HepG2 (cell line): ENCODE measurements around the gene FANCE. TPM values are rescaled to one million over a fixed set of nuclear protein-coding genes. Genes with fewer than 3 reads are reported as not detected.

ENCODE experiments used
- ASH2L ChIP-seq: fragments of 300-600, 200-600 bp; sonication (generic); IDR thresholded peaks from 2 replicates; pipeline ENCODE4 v1.7.0; 2017; ENCODE audit warnings: low read depth, mild to moderate bottlenecking, moderate library complexity, mixed read lengths, low read length; ENCODE audit not compliant: insufficient read length
- BHLHE40 ChIP-seq: IDR thresholded peaks from 2 replicates; pipeline ENCODE4 v1.6.1; 2011; ENCODE audit warnings: low read length, improper control_type of control experiment
- E2F2 ChIP-seq: sonication (generic); formaldehyde crosslinking; IDR thresholded peaks from 2 replicates; pipeline ENCODE4 v1.4.0; 2020; ENCODE audit warnings: missing genetic modification reagents, borderline replicate concordance
- ELF3 ChIP-seq: IDR thresholded peaks from 2 replicates; pipeline ENCODE4 v1.6.1; 2016; ENCODE audit warnings: missing genetic modification reagents, missing compliant biosample characterization
- GFI1 ChIP-seq: sonication (generic); formaldehyde crosslinking; IDR thresholded peaks from 2 replicates; pipeline ENCODE4 v1.5.0; 2020; ENCODE audit warnings: missing genetic modification reagents, mild to moderate bottlenecking, borderline replicate concordance
- HDAC2 ChIP-seq: sonication (generic); formaldehyde crosslinking; IDR thresholded peaks from 2 replicates; pipeline ENCODE4 v1.4.0; 2020; ENCODE audit warnings: missing genetic modification reagents
- HIVEP1 ChIP-seq: sonication (generic); formaldehyde crosslinking; IDR thresholded peaks from 2 replicates; pipeline ENCODE4 v1.4.0; 2020; ENCODE audit warnings: mild to moderate bottlenecking, missing genetic modification reagents
- HOXA5 ChIP-seq: sonication (generic); formaldehyde crosslinking; IDR thresholded peaks from 2 replicates; pipeline ENCODE4 v1.4.0; 2020; ENCODE audit warnings: missing genetic modification reagents
- KMT2A ChIP-seq: sonication (generic); formaldehyde crosslinking; IDR thresholded peaks from 2 replicates; pipeline ENCODE4 v1.4.0; 2020; ENCODE audit warnings: missing genetic modification reagents
- MTA3 ChIP-seq: sonication (generic); formaldehyde crosslinking; IDR thresholded peaks from 2 replicates; pipeline ENCODE4 v1.4.0; 2020; ENCODE audit warnings: missing genetic modification reagents
- MXD1 ChIP-seq: sonication (generic); formaldehyde crosslinking; IDR thresholded peaks from 2 replicates; pipeline ENCODE4 v1.4.0; 2020; ENCODE audit warnings: mild to moderate bottlenecking, missing genetic modification reagents
- MYC ChIP-seq: sonication (generic); formaldehyde crosslinking; IDR thresholded peaks from 2 replicates; pipeline ENCODE4 v1.9.0; 2021; ENCODE audit warnings: missing genetic modification reagents, borderline replicate concordance
- NFKBIZ ChIP-seq: IDR thresholded peaks from 2 replicates; pipeline ENCODE4 v1.6.1; 2018; ENCODE audit warnings: missing genetic modification reagents, missing compliant biosample characterization
- POLR2G ChIP-seq: fragments of 200-400 bp; formaldehyde crosslinking; IDR thresholded peaks from 2 replicates; pipeline ENCODE4 v1.6.1; 2018; ENCODE audit warnings: mild to moderate bottlenecking, low read depth, low read length, moderate library complexity
- RBAK ChIP-seq: sonication (generic); formaldehyde crosslinking; IDR thresholded peaks from 2 replicates; pipeline ENCODE4 v1.5.1; 2020; ENCODE audit warnings: mild to moderate bottlenecking, missing genetic modification reagents
- SP1 ChIP-seq, 2 experiments: fragments of 450-650 bp in 1 of 2; sonication (generic) in 1 of 2; formaldehyde crosslinking in 1 of 2; IDR thresholded peaks; 2 replicates each; pipeline versions ENCODE4 v1.4.0 to v1.6.1; 2016 to 2020; ENCODE audit warnings: missing genetic modification reagents in 1 of 2
- SP4 ChIP-seq: sonication (generic); formaldehyde crosslinking; IDR thresholded peaks from 2 replicates; pipeline ENCODE4 v1.8.1; 2023; ENCODE audit warnings: mild to moderate bottlenecking, missing genetic modification reagents
- TMF1 ChIP-seq: sonication (generic); formaldehyde crosslinking; IDR thresholded peaks from 2 replicates; pipeline ENCODE4 v1.8.1; 2022; ENCODE audit warnings: low read depth, missing genetic modification reagents
- ZBTB26 ChIP-seq: IDR thresholded peaks from 2 replicates; pipeline ENCODE4 v1.6.1; 2016; ENCODE audit warnings: missing compliant biosample characterization, missing genetic modification reagents, borderline replicate concordance
- ZNF446 ChIP-seq: sonication (generic); formaldehyde crosslinking; IDR thresholded peaks from 2 replicates; pipeline ENCODE4 v1.5.0; 2020; ENCODE audit warnings: mild to moderate bottlenecking, missing genetic modification reagents
- ZNF484 ChIP-seq: sonication (generic); formaldehyde crosslinking; IDR thresholded peaks from 2 replicates; pipeline ENCODE4 v1.5.1; 2020; ENCODE audit warnings: mild to moderate bottlenecking, low read depth, missing genetic modification reagents, borderline replicate concordance
- ZNF605 ChIP-seq: sonication (generic); formaldehyde crosslinking; IDR thresholded peaks from 2 replicates; pipeline ENCODE4 v1.8.0; 2022; ENCODE audit warnings: mild to moderate bottlenecking, missing genetic modification reagents
- ZNF75D ChIP-seq: sonication (generic); formaldehyde crosslinking; IDR thresholded peaks from 2 replicates; pipeline ENCODE4 v1.8.1; 2023; ENCODE audit warnings: missing genetic modification reagents, mild to moderate bottlenecking, borderline replicate concordance
- ZNF776 ChIP-seq: sonication (generic); formaldehyde crosslinking; IDR thresholded peaks from 2 replicates; pipeline ENCODE4 v1.4.0; 2020; ENCODE audit warnings: mild to moderate bottlenecking, missing genetic modification reagents
- ZNF792 ChIP-seq: IDR thresholded peaks from 2 replicates; pipeline ENCODE4 v1.6.1; 2016
- ZSCAN5A ChIP-seq: sonication (generic); formaldehyde crosslinking; IDR thresholded peaks from 2 replicates; pipeline ENCODE4 v1.8.0; 2022; ENCODE audit warnings: mild to moderate bottlenecking, missing genetic modification reagents, borderline replicate concordance
- polyA plus RNA-seq, 8 experiments: library from polyadenylated mRNA; depleted of rRNA in 3 of 8; stranded (reverse) in 7 of 8; unstranded in 1 of 8; fragments of >200 nt; fragmentation: Illumina TruSeq in 4 of 8; extraction: Trizol in 4 of 8; gene quantifications; 2 replicates each; pipeline versions ENCODE4 v1.2.1 to v1.2.3, GENCODE V29; 2011 to 2016; ENCODE audit warnings: low read depth in 4 of 8, missing spikeins in 1 of 8, mixed read lengths in 1 of 8; ENCODE audit not compliant: insufficient read depth in 1 of 8
- total RNA-seq, 5 experiments: library from RNA; depleted of rRNA; stranded (reverse); fragments of >200 nt; fragmentation: Illumina TruSeq; extraction: Trizol; gene quantifications; 2 replicates each; pipeline ENCODE4 v1.2.3, GENCODE V29; 2016; ENCODE audit warnings: low read depth in 1 of 5

The FANCE gene
- total and polyA plus RNA-seq, 2 of the 13 experiments (the other 11 are each of a cell fraction or from before 2014, with no cell fraction given), result 7.1 to 11.2 TPM

GRCh38 chr6:35469751-35470662, 17.9 kb downstream of the FANCE start (continued):
- TF ChIP-seq MYC (CRISPR knock-in tag) (0 out of 2 replicates have a peak, but pooled peaks have one; percentile 26), ZSCAN5A (CRISPR knock-in tag) (0 out of 2 replicates have a peak, but pooled peaks have one; percentile 34), MTA3 (CRISPR knock-in tag) (no peak), ZNF605 (CRISPR knock-in tag) (peak; percentile 62), ZNF776 (CRISPR knock-in tag) (no peak), RBAK (no peak), E2F2 (0 out of 2 replicates have a peak, but pooled peaks have one; percentile 23), ZNF446 (CRISPR knock-in tag) (peak; percentile 44; the same call in 1 of the 2 replicates), ZNF484 (CRISPR knock-in tag) (no peak), SP4 (0 out of 2 replicates have a peak, but pooled peaks have one; percentile 34), ELF3 (CRISPR knock-in tag) (0 out of 2 replicates have a peak, but pooled peaks have one; percentile 10), ZNF75D (CRISPR knock-in tag) (no peak), GFI1 (CRISPR knock-in tag) (no peak), HDAC2 (CRISPR knock-in tag) (no peak), TMF1 (peak; percentile 69; the same call in 1 of the 2 replicates), NFKBIZ (CRISPR knock-in tag) (0 out of 2 replicates have a peak, but pooled peaks have one; percentile 19), POLR2G (peak; percentile 37), HOXA5 (0 out of 2 replicates have a peak, but pooled peaks have one; percentile 10), SP1 (IDR thresholded peaks at IDR 0.05) (no peak), SP1 (CRISPR knock-in tag; IDR thresholded peaks at IDR 0.05) (0 out of 2 replicates have a peak, but pooled peaks have one; percentile 13), ZBTB26 (CRISPR knock-in tag) (0 out of 2 replicates have a peak, but pooled peaks have one; percentile 30), HIVEP1 (CRISPR knock-in tag) (0 out of 2 replicates have a peak, but pooled peaks have one; percentile 9), ASH2L (no peak), ZNF792 (CRISPR knock-in tag) (no peak), BHLHE40 (0 out of 2 replicates have a peak, but pooled peaks have one; percentile 27), MXD1 (CRISPR knock-in tag) (0 out of 2 replicates have a peak, but pooled peaks have one; percentile 14), KMT2A (CRISPR knock-in tag) (no peak; the same call in 1 of the 2 replicates)
